K562 treated with DMSO at 1 percent for 24 hours (cell line): Measurements from ENCODE around the gene FOXI3. TPM values are rescaled to one million over a fixed set of nuclear protein-coding genes. Genes with fewer than 3 reads are reported as not detected.

Experiments used
- total RNA-seq: library from RNA; unstranded; fragments of 300-600 nt; gene quantifications from 2 replicates; pipeline ENCODE4 v1.2.3, GENCODE V29; 2022; ENCODE audit warnings: low read depth; ENCODE audit not compliant: insufficient read depth

FOXI3 gene
- total RNA-seq = not detected in 2 replicates

DNA sequence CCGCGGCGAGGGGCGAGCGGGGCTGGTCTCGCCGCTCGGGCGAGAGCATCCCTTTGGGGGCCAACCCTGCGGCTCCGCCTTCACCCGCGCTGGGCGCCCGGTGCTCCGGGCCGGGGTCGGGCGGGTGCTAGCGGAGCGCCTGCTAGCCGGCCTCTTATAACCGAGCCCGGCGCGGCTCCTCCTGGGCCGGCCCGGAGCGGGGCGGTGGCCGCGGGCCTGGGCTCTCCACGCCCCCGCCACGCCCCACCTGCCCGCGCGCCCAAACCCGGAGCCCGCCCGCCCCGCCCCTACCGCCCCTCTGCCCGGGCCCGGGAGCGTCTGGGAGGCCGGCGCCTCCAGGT is at the start of gene FOXI3:
Gene FOXI3 (minus strand): TSS at position 129 of the 341 bp plus-strand sequence. CDS start 158 bp downstream, outside the sequence.

Other genes starting within 250 kb of the FOXI3 start
- 6.8 and 8.6 TPM in 2 replicates for gene EIF2AK3, start 174.8 kb upstream of the FOXI3 start, total RNA-seq
- 11.1 and 12.6 TPM in 2 replicates for gene RPIA, start 239.0 kb upstream of the FOXI3 start, total RNA-seq